Measurements from ENCODE around the gene BIRC7.

The BIRC7 gene

DNA sequence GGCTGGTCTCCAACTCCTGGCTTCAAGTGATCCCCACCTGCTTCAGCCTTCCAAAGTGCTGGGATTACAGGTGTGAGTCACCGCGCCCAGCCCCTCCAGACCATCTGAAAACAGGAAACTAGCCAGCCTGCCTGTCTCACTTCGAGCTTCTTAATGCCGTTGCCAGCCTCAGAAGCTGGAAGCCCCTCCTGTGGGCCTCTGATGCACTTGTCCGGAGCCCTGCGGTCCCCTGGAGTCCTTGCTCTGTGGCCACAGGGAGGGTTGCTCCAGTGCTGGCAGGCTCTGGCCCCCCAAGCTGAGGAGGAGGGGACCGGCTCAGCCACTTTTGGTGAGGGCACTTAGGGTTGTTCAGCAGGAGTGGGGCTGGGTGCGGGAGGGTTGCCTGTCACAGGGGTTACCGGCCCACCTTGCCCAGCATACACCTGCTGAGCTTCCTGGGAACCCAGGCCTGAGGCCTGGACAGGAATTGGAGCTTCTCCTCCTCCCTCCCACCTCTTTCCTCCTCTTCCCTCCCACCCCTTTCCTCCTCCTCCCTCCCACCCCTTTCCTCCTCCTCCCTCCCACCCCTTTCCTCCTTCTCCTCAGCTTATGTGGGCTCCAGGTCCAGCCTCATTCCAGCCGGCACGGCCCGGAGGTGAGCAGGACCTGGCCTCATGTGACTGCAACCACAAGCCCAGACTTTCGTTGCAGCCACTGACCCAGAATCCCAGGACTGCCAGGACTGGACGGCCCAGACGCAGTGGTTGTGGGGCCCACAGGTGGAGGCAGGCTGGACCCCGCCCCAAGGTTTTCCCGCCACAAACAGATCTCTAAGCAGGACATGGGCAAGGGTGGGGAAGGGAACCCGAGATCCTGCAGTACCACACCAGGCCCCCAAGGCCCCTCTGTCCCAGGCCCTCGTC, 9.4 kb upstream of the BIRC7 start:
- DNase-seq, result no peak

- DNase-seq, result no peak
Measured at GRCh38 chr20:63227260-63227659, 8.4 kb upstream of the BIRC7 start.

DNA sequence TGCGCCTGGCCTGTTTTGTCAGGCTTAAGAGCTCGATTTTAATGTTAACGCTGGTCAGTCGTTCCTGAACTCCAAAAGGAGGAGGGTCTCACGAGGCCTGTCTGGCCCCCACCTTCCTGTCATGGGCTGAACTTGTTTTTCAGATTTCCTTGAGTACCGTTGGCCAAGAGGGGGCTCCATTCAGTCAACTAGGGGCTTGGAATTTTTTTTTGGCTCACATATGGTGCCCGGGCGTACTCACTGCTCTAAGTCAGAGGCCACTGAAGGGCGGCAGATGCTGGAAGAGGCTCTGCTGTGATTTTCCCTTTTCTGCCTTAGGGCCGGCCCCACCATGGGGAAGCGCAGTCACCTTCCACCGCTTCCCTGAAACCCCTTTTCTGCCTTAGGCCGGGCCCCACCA, 6.9 kb upstream of the BIRC7 start:
- no peak for DNase-seq

DNA sequence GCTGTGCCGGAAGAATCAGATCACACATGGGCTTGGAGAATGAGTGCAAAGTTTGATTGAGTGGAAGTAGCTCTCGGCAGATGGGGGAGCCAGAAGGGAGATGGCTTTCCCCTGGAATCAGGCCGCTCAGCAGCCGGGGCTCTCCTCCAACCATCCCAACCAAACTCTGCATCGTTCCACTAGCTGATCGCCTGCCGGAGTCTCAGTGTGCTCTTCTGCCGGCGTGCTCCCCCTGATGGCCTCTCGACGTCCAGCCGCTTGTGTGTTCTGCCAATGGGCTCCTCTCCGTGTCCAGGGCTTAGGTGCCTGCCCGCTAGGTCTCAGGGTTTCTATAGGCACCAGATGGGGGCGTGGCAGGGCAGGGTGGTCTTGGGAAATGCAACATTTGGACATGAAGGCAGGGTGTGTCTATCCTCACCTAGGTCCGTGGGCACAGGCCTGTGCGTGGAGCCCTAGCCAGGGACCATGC, 4.9 kb upstream of the BIRC7 start:
- DNase-seq, result no peak

- no peak for DNase-seq
Measured at GRCh38 chr20:63232235-63233060, 3.3 kb upstream of the BIRC7 start.

- no peak for DNase-seq
Measured at GRCh38 chr20:63233061-63233344, 2.7 kb upstream of the BIRC7 start.

DNA sequence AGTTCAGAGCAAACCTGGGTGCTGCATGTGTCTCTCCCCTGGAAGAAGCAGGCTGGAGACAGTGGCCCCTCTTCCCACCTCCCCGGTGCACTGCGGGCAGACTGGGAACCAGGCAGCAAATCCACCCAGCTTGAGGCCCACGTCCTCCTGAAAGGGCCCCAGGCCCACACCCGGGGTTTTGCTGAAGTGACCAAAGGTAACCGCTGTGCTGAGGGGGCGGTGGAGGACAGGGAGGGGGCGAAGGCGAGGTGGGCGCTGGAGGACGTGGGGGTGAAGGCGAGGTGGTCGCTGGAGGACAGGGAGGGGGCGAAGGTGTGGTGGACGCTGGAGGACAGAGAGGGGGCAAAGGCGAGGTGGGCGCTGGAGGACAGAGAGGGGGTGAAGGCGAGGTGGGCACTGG, 1.8 kb upstream of the BIRC7 start:
- DNase-seq, result no peak

- DNase-seq, result no peak
Measured at GRCh38 chr20:63234693-63235398, 859 bp upstream of the BIRC7 start.

GRCh38 chr20:63236116-63236837, 572 bp downstream of the BIRC7 start:
- DNase-seq, result no peak

DNA sequence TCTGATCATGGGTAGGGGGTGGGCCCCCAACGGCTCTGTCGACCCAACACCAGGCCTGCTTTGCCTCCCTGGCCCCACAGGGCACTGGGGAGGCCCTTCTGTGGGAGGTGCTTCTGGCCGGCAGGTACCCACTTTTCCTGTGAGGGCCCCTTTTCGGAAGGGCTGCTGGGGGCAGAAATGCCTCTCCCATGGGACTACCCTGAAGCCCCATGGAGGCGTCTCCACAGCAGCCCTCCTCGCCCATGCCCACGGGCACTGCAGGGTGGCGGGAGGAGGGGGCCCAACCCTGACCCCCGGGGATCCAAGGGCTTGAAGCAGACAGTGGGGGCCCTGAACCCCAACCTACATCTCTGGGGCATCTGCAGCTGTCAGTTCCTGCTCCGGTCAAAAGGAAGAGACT, 2.3 kb downstream of the BIRC7 start:
- DNase-seq, result no peak

DNA sequence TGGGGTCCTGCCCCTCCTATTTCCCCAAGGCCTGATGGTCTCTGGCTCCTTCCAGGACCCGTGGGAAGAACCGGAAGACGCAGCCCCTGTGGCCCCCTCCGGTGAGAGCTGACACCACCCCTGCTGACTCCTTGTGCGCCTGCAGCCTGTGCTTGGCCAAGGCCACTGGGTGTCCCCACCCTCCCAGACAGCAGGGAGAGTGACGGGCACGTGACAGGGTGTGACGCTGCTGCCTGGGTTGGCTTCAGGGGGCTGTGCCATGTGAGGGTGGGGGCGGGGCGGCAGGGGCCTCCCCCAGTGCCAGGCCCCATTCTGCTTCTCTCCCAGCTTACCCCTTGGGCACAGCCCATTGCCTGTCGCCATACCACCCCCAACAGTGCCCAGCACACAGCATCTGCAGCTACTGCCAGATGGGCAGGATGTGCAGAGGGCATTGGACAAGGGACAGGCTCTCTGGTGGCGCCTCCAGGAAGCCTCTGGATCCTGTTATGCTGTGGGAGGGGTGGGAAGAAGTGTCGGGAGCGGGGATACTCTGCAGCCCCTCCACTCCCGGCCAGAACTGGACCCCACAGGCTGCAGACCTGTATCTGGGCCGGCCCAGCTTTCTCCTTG, 2.9 kb downstream of the BIRC7 start:
- DNase-seq, result no peak

DNA sequence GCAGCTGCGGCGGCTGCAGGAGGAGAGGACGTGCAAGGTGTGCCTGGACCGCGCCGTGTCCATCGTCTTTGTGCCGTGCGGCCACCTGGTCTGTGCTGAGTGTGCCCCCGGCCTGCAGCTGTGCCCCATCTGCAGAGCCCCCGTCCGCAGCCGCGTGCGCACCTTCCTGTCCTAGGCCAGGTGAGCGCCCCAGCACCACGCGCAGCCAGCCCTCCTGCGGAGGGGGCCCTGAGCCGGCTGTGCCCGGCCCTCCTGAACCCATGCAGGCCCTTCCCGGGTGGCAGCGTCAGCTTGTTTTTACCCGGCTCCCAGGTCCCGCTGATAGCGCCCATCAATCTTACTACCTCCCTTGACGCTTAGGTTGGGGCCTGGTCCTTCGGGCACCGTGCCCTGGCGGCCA, 3.7 kb downstream of the BIRC7 start:
- no peak for DNase-seq

DNA sequence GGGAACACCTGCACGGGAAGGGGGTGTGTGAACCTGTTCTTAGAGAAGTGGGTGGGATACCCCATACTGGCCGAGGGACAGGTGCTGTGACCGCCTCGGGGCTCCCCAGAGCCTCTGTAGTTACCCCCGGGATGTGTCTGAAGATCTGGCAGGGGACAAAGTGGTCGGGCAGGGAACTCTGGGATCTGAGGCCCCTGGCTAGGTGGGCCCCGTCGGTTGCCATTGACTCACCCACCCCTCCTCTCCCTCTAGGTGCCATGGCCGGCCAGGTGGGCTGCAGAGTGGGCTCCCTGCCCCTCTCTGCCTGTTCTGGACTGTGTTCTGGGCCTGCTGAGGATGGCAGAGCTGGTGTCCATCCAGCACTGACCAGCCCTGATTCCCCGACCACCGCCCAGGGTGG, 4.3 kb downstream of the BIRC7 start:
- no peak for DNase-seq

GRCh38 chr20:63241272-63241671, 5.6 kb downstream of the BIRC7 start:
- no peak for DNase-seq

DNA sequence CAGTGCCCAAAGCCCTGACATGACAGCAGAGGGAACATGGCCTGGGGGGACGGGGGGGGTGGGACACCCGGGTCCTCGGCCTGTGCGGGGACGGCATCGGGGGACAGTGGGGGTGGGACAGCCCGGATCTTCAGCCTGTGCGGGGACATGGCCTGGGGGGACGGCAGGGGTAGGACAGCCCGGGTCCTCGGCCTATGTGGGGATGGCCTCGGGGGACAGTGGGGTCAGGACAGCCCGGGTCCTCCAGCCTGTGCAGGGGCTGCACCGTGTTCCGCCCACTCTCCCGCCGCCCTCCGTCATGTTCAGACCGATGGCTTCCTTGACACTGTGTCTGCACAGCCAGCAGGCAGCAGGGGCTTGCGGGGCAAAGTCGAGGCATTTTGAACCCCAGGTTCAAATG, 7.0 kb downstream of the BIRC7 start:
- DNase-seq, result no peak

- no peak for DNase-seq
Measured at GRCh38 chr20:63243604-63244247, 8.0 kb downstream of the BIRC7 start.

DNA sequence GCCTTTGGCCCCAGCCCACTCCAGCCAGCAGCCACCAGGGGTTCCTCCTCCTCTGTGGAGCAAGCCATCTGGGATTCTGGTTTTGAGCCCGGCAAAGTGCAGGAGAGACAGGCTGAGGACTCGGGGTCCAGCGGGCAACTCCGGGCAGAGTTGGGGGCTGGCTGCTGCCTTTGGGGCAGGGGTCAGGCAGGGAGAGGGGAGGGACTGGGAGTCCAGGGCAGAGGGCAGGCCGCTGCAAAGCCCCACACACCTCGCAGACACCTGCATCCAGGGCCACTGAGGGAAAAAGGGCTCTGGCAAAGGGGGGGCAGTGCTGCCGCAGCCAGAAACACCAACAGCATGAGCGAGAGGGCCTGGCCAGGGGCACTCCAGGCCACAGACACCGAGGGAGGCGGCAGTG, 8.8 kb downstream of the BIRC7 start:
- no peak for DNase-seq

- no peak for DNase-seq
Measured at GRCh38 chr20:63246490-63247288, 11.0 kb downstream of the BIRC7 start.

DNA sequence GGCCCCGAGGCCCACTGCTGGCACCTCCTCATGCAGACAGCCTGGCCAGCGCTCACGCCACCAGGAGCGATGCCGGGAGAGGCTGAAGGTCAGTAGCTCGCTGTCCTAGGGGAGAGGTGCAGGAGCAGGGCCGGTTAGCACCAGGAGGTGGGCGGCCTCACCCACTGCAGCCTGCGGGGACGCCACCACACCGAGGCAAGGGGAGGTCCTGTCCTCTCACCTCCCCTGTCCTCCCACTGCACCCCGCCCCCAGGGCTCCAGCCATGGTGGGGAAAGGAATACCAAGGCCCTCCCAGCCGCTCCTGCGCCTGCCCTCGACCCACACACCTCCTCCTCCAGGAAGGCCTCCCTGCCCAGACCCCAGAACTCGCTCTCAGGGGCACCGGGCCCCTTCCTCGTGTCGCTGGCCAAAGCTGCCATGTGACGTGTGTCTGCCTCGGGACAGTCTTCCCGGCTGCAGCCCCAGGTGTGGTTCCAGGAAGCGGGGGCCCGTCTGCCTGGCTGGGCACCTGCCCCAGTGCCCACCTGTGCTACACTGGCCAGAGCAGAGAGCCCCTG, 12.0 kb downstream of the BIRC7 start:
- DNase-seq, result no peak

- no peak for DNase-seq
Measured at GRCh38 chr20:63248835-63249591, 13.3 kb downstream of the BIRC7 start.
